IMR-90 (cell line): ENCODE data around the gene PGLYRP3. TPM values are rescaled to one million over a fixed set of nuclear protein-coding genes. Genes with fewer than 3 reads are reported as not detected.

ENCODE experiments used
- ATAC-seq: fragments of 200-7000 bp; cut with Tn5 transposase; 2 replicates; pipeline ENCODE4 v1.9.1; 2020; ENCODE audit warnings: low read depth, mild to moderate bottlenecking, moderate library complexity
- BruUV-seq: library from RNA; stranded (reverse); fragments of 400-500 nt; replicated peaks from 2 replicates; lab custom pipeline; 2021; lab: Mats Ljungman, UMichigan
- CTCF ChIA-PET: fragments of 300-600 bp; formaldehyde crosslinking; extraction: SDS; loops from one replicate; lab custom pipeline; 2021; ENCODE audit warnings: antibody characterized with exemption; lab: Yijun Ruan, JAX
- POLR2A ChIA-PET: fragments of 300-600 bp; sonication (Branson Sonifier 250); formaldehyde crosslinking; loops from one replicate; lab custom pipeline; 2022; ENCODE audit warnings: antibody characterized with exemption; ENCODE audit not compliant: unreplicated experiment; lab: Charles Lee
- DNase-seq: peaks from one replicate; pipeline ENCODE4 v3.0.0; 2013
- H2AFZ ChIP-seq: replicated peaks from 2 replicates; pipeline ENCODE3; 2013; ENCODE audit warnings: low read length, mild to moderate bottlenecking; ENCODE audit not compliant: poor library complexity
- H2AK5ac ChIP-seq: 2 replicates; pipeline ENCODE4 v1.6.1; 2013; ENCODE audit warnings: low read depth, low read length, inconsistent platforms
- H2AK9ac ChIP-seq: replicated peaks from 2 replicates; pipeline ENCODE3; 2013; ENCODE audit warnings: mild to moderate bottlenecking, low read depth, low read length, moderate library complexity; ENCODE audit not compliant: poor library complexity
- H2BK120ac ChIP-seq: 2 replicates; pipeline ENCODE4 v1.6.1; 2013; ENCODE audit warnings: low read depth, low read length, inconsistent platforms
- H2BK15ac ChIP-seq: 3 replicates; pipeline ENCODE4 v1.6.1; 2013; ENCODE audit warnings: low read depth, low read length, inconsistent platforms
- H2BK20ac ChIP-seq: 2 replicates; pipeline ENCODE4 v1.6.1; 2013; ENCODE audit warnings: low read depth, mild to moderate bottlenecking, inconsistent platforms, low read length, moderate library complexity
- H2BK5ac ChIP-seq: 2 replicates; pipeline ENCODE4 v1.6.1; 2013; ENCODE audit warnings: mild to moderate bottlenecking, low read depth, low read length, inconsistent platforms; ENCODE audit not compliant: poor library complexity, severe bottlenecking
- H3K14ac ChIP-seq: replicated peaks from 2 replicates; pipeline ENCODE4 v1.6.1; 2013; ENCODE audit warnings: low read depth, low read length, inconsistent platforms
- H3K18ac ChIP-seq: 2 replicates; pipeline ENCODE4 v1.6.1; 2013; ENCODE audit warnings: low read depth, low read length, control low read depth
- H3K23ac ChIP-seq: 2 replicates; pipeline ENCODE4 v1.6.1; 2013; ENCODE audit warnings: low read depth, low read length, inconsistent platforms
- H3K27ac ChIP-seq: 2 replicates; pipeline ENCODE4 v1.5.1; 2013; ENCODE audit warnings: mild to moderate bottlenecking, control low read depth, low read length; ENCODE audit not compliant: insufficient read depth
- H3K27me3 ChIP-seq: 2 replicates; pipeline ENCODE4 v1.6.1; 2013; ENCODE audit warnings: low read length; ENCODE audit not compliant: control insufficient read depth, insufficient read depth
- H3K36me3 ChIP-seq: 2 replicates; pipeline ENCODE4 v1.6.1; 2013; ENCODE audit warnings: low read length, mixed read lengths; ENCODE audit not compliant: control insufficient read depth, insufficient read depth
- H3K4ac ChIP-seq: 2 replicates; pipeline ENCODE4 v1.6.1; 2013; ENCODE audit warnings: low read depth, low read length, inconsistent platforms
- H3K4me1 ChIP-seq: 2 replicates; pipeline ENCODE4 v1.6.1; 2013; ENCODE audit warnings: low read length, mixed read lengths; ENCODE audit not compliant: control insufficient read depth, insufficient read depth
- H3K4me2 ChIP-seq: 2 replicates; pipeline ENCODE4 v1.6.1; 2013; ENCODE audit warnings: low read depth, mild to moderate bottlenecking, control low read depth, low read length, moderate library complexity
- H3K4me3 ChIP-seq: 2 replicates; pipeline ENCODE4 v1.5.1; 2013; ENCODE audit warnings: low read depth, mild to moderate bottlenecking, control low read depth, low read length, moderate library complexity; ENCODE audit not compliant: insufficient read depth
- H3K56ac ChIP-seq: 2 replicates; pipeline ENCODE4 v1.6.1; 2013; ENCODE audit warnings: low read length, inconsistent platforms; ENCODE audit not compliant: insufficient read depth; ENCODE audit errors: extremely low read depth
- H3K79me1 ChIP-seq, 2 experiments: 2 replicates each; pipeline ENCODE4 v1.6.1; 2013; ENCODE audit warnings: low read length in 2 of 2, inconsistent platforms in 1 of 2, low read depth in 1 of 2
- H3K9ac ChIP-seq: 2 replicates; pipeline ENCODE4 v1.6.1; 2013; ENCODE audit warnings: low read depth, low read length, control low read depth
- H3K9me1 ChIP-seq: 2 replicates; pipeline ENCODE4 v1.6.1; 2013; ENCODE audit warnings: low read length, inconsistent platforms; ENCODE audit not compliant: insufficient read depth
- H3K9me3 ChIP-seq: 2 replicates; pipeline ENCODE4 v1.6.1; 2013; ENCODE audit warnings: low read length; ENCODE audit not compliant: control insufficient read depth, insufficient read depth
- H4K20me1 ChIP-seq: 2 replicates; pipeline ENCODE4 v1.6.1; 2013; ENCODE audit warnings: low read length, inconsistent platforms; ENCODE audit not compliant: insufficient read depth
- H4K5ac ChIP-seq: 2 replicates; pipeline ENCODE4 v1.6.1; 2013; ENCODE audit warnings: mild to moderate bottlenecking, low read depth, low read length, control low read depth
- H4K8ac ChIP-seq, 2 experiments: 2 replicates each; pipeline ENCODE4 v1.6.1; 2013; ENCODE audit warnings: low read depth in 2 of 2, low read length in 2 of 2, control low read depth in 1 of 2, inconsistent platforms in 1 of 2
- H4K91ac ChIP-seq: 2 replicates; pipeline ENCODE4 v1.6.1; 2013; ENCODE audit warnings: low read depth, low read length, inconsistent platforms; ENCODE audit not compliant: insufficient read depth
- CHD1 ChIP-seq: IDR thresholded peaks from 2 replicates; pipeline ENCODE4 v1.6.1; 2012; ENCODE audit warnings: low read depth, low read length, improper control_type of control experiment
- FOS ChIP-seq: fragments of 150-350 bp; IDR thresholded peaks from 2 replicates; pipeline ENCODE4 v1.6.1; 2016; ENCODE audit warnings: low read depth, low read length
- MAZ ChIP-seq: IDR thresholded peaks from 2 replicates; pipeline ENCODE4 v1.6.1; 2012; ENCODE audit warnings: low read depth, mild to moderate bottlenecking, low read length, improper control_type of control experiment, moderate library complexity, borderline replicate concordance
- MXI1 ChIP-seq: IDR thresholded peaks from 2 replicates; pipeline ENCODE4 v1.6.1; 2012; ENCODE audit warnings: low read depth, mild to moderate bottlenecking, low read length, moderate library complexity, borderline replicate concordance
- RAD21 ChIP-seq: IDR thresholded peaks from 2 replicates; pipeline ENCODE4 v1.6.1; 2012; ENCODE audit warnings: low read length, improper control_type of control experiment
- WGBS, 2 experiments: methylation state at CpG; one replicate each; pipeline versions ENCODE4 v1.1.5 to v1.1.7; 2013; ENCODE audit warnings: missing lambda C conversion rate in 2 of 2; ENCODE audit not compliant: insufficient read length in 1 of 2; ENCODE audit errors: extremely low coverage in 2 of 2; 5-methylcytosine and 5-hydroxymethylcytosine counted together
- dilution Hi-C: fragments of 300-500 bp; cut with HindIII; formaldehyde crosslinking; loops from one replicate; pipeline ENCODE4 v1.14.3; 2018; ENCODE audit warnings: low sequenced_read_pairs; ENCODE audit not compliant: unreplicated experiment
- in situ Hi-C: fragments of 300-500 bp; cut with MboI; formaldehyde crosslinking; loops from 3 replicates; pipeline ENCODE4 v1.14.3; 2019; ENCODE audit warnings: low sequenced_read_pairs, inconsistent platforms, mixed read lengths
- intact Hi-C: fragments of 100-400 bp; cut with micrococcal nuclease; formaldehyde crosslinking; loops from 2 replicates; pipeline ENCODE4 v1.10.0; 2022
- polyA plus RNA-seq, 3 experiments: library from polyadenylated mRNA; depleted of rRNA; stranded (reverse); fragments of >200 nt; gene quantifications; 2 replicates each; pipeline ENCODE4 v1.2.3, GENCODE V29; 2012; ENCODE audit warnings: low replicate concordance in 1 of 3
- total RNA-seq: library from RNA; depleted of rRNA; stranded (reverse); fragments of >200 nt; gene quantifications from 2 replicates; pipeline ENCODE4 v1.2.3, GENCODE V29; 2012

The PGLYRP3 gene
- total and polyA plus RNA-seq, 2 of the 4 experiments (the other 2 are of a cell fraction) = not detected

DNA sequence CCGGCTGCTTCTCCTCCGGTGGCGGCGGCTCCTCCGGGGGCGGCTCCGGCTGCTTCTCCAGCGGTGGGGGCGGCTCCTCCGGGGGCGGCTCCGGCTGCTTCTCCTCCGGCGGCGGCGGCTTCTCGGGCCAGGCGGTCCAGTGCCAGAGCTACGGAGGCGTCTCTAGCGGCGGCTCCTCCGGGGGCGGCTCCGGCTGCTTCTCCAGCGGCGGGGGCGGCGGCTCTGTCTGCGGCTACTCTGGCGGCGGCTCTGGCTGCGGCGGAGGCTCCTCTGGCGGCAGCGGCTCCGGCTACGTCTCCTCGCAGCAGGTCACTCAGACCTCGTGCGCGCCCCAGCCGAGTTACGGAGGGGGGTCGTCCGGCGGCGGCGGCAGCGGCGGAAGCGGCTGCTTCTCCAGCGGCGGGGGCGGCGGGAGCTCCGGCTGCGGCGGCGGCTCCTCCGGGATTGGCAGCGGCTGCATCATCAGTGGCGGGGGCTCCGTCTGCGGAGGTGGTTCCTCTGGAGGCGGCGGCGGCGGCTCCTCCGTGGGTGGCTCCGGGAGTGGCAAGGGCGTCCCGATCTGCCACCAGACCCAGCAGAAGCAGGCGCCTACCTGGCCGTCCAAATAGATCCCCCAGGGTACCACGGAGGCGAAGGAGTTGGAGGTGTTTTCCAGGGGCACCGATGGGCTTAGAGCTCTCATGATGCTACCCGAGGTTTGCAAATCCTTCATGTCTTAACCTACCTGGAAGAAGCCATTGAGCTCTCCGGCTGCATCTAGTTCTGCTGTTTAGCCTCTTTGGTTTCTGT lies 51.3 kb downstream of the PGLYRP3 start:
- peaks cover 27% of the 10 kb centered on the region for H3K27me3 ChIP-seq
- intact Hi-C loops = no loop called here
- no peaks in the 10 kb centered on the region for H3K36me3 ChIP-seq
- H3K56ac ChIP-seq = no peak overlapping the region
- ATAC-seq (peak; percentile 82), DNase-seq (no peak)
- WGBS, 2 experiments = 3% methylated on average over 32 of the region's 80 CpGs; no CpG with 5 or more reads in 1 of the 2 experiments
- H2AK9ac ChIP-seq = no peak overlapping the region
- H3K9ac ChIP-seq = no peak overlapping the region
- no peak overlapping the region for H2BK5ac ChIP-seq
- no peak overlapping the region for H4K5ac ChIP-seq
- H4K20me1 ChIP-seq = no peaks in the 10 kb centered on the region
- no peaks in the 10 kb centered on the region for H3K4me1 ChIP-seq
- no peaks in the 10 kb centered on the region for H3K9me3 ChIP-seq
- CTCF ChIA-PET = no interaction called here
- H2AFZ ChIP-seq = peak overlapping the region; percentile 67
- in situ Hi-C loops = no loop called here
- POLR2A ChIA-PET = no interaction called here
- no peak overlapping the region for H3K4ac ChIP-seq
- no peak overlapping the region for H3K18ac ChIP-seq
- peak overlapping the region; percentile 20; the same call in 1 of the 2 replicates for H3K4me2 ChIP-seq
- H3K9me1 ChIP-seq = no peaks in the 10 kb centered on the region
- H3K79me1 ChIP-seq = no peaks in the 10 kb centered on the region
- H2AK5ac ChIP-seq = no peak overlapping the region
- H3K23ac ChIP-seq = no peak overlapping the region
- peak overlapping the region; percentile 16; the same call in 1 of the 2 replicates for H3K4me3 ChIP-seq
- H3K14ac ChIP-seq = no peak overlapping the region
- H4K91ac ChIP-seq = no peak overlapping the region
- dilution Hi-C loops = no loop called here
- H2BK15ac ChIP-seq = no peak overlapping the region
- H2BK20ac ChIP-seq = no peak overlapping the region
- no TSS peak for BruUV-seq
- TF ChIP-seq MAZ = no peak
- TF ChIP-seq MXI1 = no peak
- TF ChIP-seq RAD21 = no peak
- no peak for TF ChIP-seq FOS
- no peak for TF ChIP-seq CHD1
- no peak overlapping the region for H3K27ac ChIP-seq
- no peak overlapping the region for H4K8ac ChIP-seq
- no peak overlapping the region for H2BK120ac ChIP-seq
